Fibroblast of skin of scalp (primary cell): ENCODE measurements around the gene AP4S1.
A peak's percentile ranks its signal among the peaks of the same experiment; 100 is the strongest.
"Not testable (repeated sequence)": the region's sequence is repeated elsewhere in the genome, so short reads cannot be mapped to it uniquely, and the experiment has no call there.

Experiments
- DNase-seq: peaks from one replicate; pipeline ENCODE4 v3.0.0-alpha.2; 2013

The AP4S1 gene

GRCh38 chr14:31009836-31010574 lies 15.4 kb upstream of the AP4S1 start:
- DNase-seq: no peak

- DNase-seq: no peak
Measured at GRCh38 chr14:31010935-31011334, 14.5 kb upstream of the AP4S1 start.

GRCh38 chr14:31013841-31014240 lies 11.6 kb upstream of the AP4S1 start:
- no peak for DNase-seq

DNA sequence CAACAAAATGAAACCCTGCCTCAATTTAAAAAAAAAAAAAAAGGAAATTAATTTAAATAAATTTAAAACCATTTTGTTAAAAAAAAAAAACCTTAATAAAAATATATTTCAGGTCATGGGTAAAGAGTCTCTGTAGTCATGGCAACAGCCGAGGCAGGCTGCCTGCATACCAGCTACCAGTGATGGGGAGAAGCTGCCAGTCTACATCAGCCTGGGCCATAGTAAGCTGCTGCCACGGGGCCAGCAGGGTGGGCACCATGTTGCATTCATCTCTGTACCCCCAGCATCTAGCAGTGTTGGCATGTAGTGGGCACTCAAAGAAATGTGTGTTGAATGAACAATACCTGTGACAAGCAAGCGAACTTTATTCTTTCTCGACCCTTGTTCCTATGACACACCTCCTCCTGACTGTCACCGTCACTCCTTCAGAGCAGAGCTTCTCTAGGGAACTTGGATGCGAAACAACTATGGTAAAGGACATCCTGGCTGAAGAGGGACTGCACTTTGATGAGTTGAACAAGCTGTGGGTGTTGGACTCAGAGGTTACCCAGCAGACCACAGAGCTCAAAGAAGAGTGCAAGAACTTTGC lies 7.3 kb upstream of the AP4S1 start:
- DNase-seq: no peak

- DNase-seq: no peak
Measured at GRCh38 chr14:31020834-31021575, 4.4 kb upstream of the AP4S1 start.

DNA sequence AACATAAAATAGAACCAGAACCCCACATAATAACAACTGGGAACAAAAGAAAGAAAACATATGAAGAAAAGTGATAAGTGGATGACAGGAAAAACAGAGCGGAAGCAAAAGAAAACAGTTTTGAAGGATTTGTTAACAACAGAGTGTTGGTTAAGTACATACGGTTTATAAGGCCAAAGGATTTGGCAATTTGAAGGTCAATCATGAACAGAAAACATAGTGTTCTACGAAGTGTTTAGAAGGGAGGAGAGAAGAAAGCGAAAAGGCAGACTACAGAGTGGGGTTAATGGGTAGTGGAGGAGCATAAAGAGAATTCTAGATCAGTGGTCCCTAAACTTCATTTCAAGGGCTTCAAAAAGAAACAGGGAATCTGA lies 3.9 kb upstream of the AP4S1 start:
- DNase-seq: no peak

DNA sequence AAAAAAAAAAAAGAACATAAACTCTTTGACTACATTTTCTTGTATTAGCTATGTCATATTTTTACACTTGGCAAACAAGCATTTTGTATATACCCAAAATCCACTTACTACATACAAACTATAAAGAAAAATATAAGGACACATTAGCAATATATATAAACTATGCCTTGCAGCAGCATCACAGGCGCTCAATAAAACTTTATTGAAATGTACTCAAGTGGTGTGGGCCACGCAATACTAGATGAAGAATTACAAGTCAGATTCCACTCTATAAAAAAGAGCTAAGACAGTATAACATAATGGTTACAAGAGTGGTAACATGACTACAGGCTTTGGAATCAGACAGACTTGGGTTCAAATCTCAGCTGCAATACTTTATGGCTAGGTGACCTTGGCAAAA lies 3.1 kb upstream of the AP4S1 start:
- DNase-seq: no peak

GRCh38 chr14:31024010-31024480 lies 1.4 kb upstream of the AP4S1 start:
- DNase-seq: no peak

- peak; percentile 7 for DNase-seq
Measured at GRCh38 chr14:31024577-31025366, 677 bp upstream of the AP4S1 start.

DNA sequence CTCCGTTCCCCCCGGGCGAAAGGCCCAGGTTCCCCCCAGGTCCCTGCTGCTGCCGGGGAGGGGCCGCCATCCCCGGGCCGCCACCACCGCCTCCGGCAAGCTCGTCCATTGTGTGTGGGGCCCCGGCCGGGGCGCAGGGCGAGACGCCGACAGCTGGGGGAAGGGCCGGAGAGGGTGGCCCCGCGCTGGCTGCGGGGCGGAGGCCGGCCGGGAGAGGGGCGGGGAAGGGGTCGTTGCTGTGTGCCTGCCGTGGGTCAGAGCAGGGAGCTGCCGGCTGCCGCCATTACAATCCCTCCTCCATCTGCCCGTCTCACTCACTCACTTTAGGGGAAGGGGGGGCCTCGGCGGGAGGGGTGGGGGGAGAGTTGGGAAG lies 614 bp downstream of the AP4S1 start, which contains the start of gene STRN3:
Gene STRN3 (minus strand): TSS at position 303 of the 373 bp plus-strand sequence. CDS start 194 bp downstream, at position 109.
- DNase-seq: no peak

DNA sequence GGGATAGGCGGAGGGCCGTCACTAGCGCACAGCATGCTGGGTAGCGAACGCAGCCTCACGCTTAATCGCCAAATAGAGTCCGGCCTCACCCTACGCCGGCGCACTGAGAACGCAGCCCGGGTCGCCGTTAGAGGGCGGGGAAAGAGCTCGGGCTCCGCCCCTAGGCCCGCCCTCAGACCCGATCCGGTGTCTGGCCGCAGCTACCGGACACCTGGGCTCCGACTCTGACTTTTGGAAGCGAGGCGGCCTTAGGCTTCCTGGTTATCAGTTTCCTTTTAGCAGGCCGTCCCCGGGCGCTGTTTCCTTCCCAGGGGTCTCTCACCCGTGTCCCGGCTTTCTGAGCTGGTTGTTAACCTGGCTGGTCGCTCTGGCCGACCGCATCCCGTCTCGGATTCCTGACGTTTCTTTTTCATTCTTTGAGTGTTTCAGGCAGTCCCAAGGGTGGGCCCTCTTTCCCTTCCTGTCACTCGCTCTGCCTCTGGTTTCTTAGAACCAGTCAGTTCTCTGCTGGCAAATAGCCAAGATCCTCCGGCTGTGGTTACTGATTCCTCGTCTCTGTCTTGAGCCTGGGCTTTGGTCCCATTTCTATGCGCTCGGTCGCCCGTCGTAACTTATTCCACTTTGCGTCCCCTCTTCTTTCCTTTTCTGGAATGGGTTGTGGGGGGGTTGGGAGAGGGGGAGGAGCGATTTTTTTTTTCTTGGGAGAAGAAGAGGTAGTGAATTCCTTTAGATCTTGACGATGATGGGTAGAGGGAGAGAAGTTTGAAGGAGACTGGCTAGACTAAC lies 1.2 kb downstream of the AP4S1 start:
- DNase-seq: peak; percentile 99

- no peak for DNase-seq
Measured at GRCh38 chr14:31027847-31028246, 2.4 kb downstream of the AP4S1 start.

GRCh38 chr14:31029016-31029970 lies 3.8 kb downstream of the AP4S1 start:
- no peak for DNase-seq

DNA sequence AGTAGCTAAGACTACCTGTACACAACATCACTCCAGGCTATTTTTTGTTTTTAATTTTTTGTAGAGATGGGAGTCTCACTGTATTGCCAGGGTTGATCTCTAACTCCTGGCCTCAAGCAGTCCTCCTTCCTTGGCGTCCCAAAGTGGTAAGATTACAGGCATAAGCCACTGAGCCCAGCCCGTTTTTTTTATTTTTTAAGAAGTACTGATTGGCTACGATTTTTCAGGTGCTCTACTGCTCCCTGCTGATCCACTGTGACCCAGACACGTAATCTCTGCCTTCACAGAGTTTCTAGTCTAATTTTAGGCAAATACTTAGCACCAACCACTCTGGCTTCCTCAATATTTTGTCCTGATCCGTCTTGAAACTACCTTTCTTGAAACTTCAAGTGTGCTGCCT lies 5.0 kb downstream of the AP4S1 start:
- DNase-seq: no peak

DNA sequence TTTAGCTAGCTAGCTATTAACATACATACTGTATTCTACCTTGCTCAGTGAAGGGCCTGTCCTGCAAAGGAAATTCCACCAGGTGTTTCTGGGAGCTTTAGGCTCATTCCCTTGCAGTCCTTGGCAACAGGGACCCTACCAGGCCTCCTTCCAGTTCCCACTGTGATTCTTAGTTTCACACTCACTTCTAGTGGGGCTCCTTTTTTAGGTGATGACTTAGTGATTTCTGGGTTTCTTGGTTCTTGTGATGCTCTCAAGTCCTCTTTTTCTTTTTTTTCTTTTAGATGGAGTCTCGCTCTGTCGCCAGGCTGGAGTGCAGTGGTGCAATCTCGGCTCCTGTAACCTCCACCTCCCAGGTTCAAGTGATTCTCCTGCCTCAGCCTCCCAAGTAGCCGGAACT lies 11.1 kb downstream of the AP4S1 start:
- no peak for DNase-seq

DNA sequence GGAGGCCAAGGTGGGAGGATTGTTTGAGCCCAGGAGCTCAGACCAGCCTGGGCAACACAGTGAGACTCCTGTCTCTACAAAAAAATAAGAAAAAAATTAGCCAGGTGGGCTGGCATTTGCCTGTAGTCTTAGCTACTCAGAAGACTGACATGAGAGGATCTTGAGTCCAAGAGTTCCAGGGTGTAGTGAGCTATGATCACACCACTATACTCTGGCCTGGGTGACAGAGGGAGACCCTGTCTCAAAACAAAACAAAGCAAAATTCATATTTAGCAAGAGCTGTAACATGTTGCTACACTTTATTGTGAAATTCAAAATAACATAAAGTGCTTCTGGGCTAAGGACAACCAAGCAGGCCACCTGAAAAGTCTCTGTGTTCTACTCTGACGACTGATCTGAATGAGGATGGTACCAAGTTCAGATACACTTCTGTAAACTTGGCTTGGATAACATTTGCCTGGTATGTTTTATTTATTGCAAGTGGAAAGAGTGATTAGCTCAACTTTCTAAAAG lies 12.3 kb downstream of the AP4S1 start:
- DNase-seq: no peak

DNA sequence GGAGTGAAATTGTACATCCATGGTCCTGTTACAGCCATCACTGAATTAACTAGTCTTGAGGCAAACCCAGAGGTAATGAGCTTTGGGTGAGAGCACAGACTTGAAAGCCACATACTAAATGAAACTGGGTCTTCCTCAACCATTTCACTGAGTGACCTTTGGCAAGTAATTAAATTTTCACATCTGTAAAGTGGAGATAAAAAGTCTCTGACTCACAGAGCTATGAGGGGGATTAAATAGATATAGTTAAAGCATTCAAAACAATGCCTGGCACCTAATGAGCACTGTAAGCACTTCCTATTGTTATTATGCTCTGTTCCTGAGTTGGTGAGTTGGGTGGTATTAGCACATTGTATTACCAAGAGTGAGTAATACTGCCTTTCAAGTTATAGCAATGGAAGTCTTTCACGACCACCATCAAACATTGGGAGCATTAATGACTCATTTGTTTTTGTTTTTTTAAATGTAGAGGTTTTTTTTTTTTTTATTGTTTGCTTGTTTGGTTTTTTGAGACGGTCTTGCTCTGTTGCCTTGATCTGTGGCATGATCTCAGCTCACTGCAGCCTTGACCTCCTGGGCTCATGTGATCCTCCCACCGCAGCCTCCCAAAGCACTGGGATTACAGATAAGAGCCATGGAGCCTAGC lies 13.2 kb downstream of the AP4S1 start:
- no peak for DNase-seq

GRCh38 chr14:31042300-31042699 lies 16.9 kb downstream of the AP4S1 start:
- no peak for DNase-seq

- DNase-seq: not testable (repeated sequence)
Measured at GRCh38 chr14:31042893-31043292, 17.4 kb downstream of the AP4S1 start.

DNA sequence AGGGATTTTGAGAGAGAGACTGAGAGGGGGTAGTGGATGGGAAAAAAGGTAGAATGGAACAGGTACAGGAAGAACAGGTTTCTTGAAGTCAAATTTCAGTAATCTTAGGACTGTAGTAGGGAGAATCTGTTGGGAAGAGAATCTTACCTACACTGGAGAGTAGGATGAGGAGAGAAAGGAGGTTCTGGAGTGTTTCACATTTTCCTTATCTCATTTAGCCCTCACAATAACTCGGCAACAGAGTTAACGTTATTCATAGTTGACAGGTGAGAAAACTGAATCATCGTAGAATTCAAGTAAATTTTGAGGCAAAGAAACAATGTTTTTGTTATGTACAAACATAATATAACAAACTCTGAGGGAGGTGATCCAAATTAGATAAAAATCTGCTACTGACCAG lies 17.9 kb downstream of the AP4S1 start:
- no peak for DNase-seq
